Fibroblast of the conjunctiva (primary cell): ENCODE results near the gene MYOT.

Experiments used
- DNase-seq: peaks from one replicate; pipeline ENCODE4 v3.0.0-alpha.2; 2010; ENCODE audit warnings: low read depth

MYOT gene

DNA sequence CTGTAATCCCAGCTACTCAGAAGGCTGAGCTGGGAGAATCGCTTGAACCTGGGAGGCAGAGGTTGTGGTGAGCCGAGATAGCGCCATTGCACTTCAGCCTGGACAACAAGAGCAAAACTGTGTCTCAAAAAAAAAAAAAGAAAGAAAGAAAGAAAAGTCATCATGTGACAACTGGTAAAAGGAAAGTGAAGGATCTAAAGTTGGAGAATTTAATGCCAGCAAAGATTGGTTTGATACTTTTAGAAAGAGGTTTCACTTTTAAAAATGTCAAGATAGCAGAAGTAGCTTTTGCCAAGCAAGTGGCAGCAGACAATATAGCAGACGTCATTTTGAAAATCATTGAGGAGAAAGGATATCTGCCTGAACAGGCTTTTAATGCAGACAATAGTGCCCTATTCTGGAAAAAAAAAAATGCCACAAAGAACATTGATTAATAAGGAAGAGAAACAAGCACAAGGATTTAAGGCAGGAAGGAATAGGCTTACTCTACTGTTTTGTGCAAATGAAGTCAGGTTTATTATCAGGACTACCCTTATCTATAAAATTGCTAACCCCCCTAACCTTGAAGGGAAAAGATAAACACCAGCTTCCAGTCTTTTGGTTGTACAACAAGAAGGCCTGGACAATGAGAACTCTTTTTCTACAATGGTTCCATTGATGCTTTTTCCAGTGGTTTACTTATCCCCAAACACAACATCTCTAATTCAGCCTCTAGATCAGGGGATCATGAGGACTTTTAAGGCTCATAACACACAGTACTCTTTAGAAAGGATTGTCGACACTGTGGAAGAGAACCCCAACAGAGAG, 33.6 kb downstream of the MYOT start:
- no peak for DNase-seq

GRCh38 chr5:137902408-137903133, 34.9 kb downstream of the MYOT start:
- DNase-seq = no peak

- no peak for DNase-seq
Measured at GRCh38 chr5:137914758-137915157, 47.1 kb downstream of the MYOT start.

DNA sequence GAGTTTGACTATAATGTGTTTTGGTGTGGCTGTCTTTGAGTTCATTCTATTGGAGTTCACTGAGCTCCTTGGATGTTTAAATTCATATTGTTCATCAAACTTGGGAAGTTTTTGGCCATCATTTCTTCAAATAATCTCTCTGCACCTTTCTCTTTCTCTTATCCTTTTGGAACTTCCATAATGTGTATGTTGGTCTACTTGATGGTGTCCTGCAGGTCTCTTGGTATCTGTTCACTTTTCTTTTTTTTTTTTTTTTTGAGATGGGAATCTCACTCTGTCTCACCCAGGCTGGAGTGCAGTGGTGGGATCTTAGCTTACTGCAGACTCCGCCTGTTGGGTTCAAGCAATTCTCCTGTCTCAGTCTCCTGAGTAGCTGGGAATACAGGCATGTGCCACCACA, 49.3 kb downstream of the MYOT start:
- no peak for DNase-seq

DNA sequence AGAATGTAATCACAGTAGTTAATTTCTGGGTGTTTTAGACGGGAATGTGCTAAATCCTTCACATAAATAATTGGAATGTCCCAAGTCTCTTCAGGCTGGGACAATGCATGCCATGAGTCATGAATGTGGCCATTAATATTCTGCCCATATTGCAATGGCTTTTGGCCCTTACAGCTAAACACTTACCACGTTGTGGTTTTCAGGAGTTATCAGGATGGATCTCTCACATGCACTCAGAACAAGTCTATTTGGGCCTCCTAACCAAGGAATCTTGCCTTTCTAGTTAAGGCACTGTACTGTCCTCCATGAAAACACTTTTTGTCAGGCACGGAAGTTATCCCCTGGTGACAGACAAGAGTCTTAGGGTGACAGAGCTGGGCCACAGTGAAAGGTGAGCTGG, 54.3 kb downstream of the MYOT start:
- no peak for DNase-seq

- no peak for DNase-seq
Measured at GRCh38 chr5:137923856-137924255, 56.2 kb downstream of the MYOT start.

GRCh38 chr5:137932800-137933199, 65.1 kb downstream of the MYOT start:
- no peak for DNase-seq

- DNase-seq = no peak
Measured at GRCh38 chr5:137933491-137933911, 65.8 kb downstream of the MYOT start.

- no peak for DNase-seq
Measured at GRCh38 chr5:137935190-137935589, 67.5 kb downstream of the MYOT start.

- DNase-seq = no peak
Measured at GRCh38 chr5:137935694-137936093, 68.0 kb downstream of the MYOT start.
